H1 (cell line): Measurements from ENCODE around the gene HPN. TPM values are rescaled to one million over a fixed set of nuclear protein-coding genes. Genes with fewer than 3 reads are reported as not detected.

Source experiments
- CTCF ChIA-PET: fragments of 300-600 bp; sonication (Branson Sonifier 250); formaldehyde crosslinking; loops from one replicate; lab custom pipeline; 2021; ENCODE audit not compliant: partially characterized antibody; lab: Charles Lee
- POLR2A ChIA-PET: fragments of 300-600 bp; sonication (Branson Sonifier 250); formaldehyde crosslinking; loops from one replicate; lab custom pipeline; 2021; ENCODE audit warnings: inconsistent platforms; ENCODE audit not compliant: partially characterized antibody; lab: Charles Lee
- DNase-seq, 2 experiments: peaks; one replicate each; pipeline versions ENCODE4 v3.0.0 to v3.0.0-alpha.2; 2010 to 2022; ENCODE audit warnings: low spot score in 2 of 2, low read depth in 1 of 2, mixed read lengths in 1 of 2
- FAIRE-seq: peaks from 2 replicates; lab custom pipeline; 2011; peaks lifted over from hg19 to GRCh38; lab: Jason Lieb, UNC
- H2AFZ ChIP-seq: 2 replicates; pipeline ENCODE4 v1.8.1; 2012; ENCODE audit warnings: low read length, inconsistent platforms
- H2AK5ac ChIP-seq: 2 replicates; pipeline ENCODE4 v1.6.1; 2013; ENCODE audit warnings: low read depth, low read length
- H2BK120ac ChIP-seq: replicated peaks from 2 replicates; pipeline ENCODE3; 2013; ENCODE audit warnings: low read depth, low read length, inconsistent platforms
- H2BK12ac ChIP-seq: 2 replicates; pipeline ENCODE4 v1.6.1; 2013; ENCODE audit warnings: low read depth, low read length
- H2BK15ac ChIP-seq: 2 replicates; pipeline ENCODE4 v1.6.1; 2013; ENCODE audit warnings: low read length
- H2BK20ac ChIP-seq: 2 replicates; pipeline ENCODE4 v1.6.1; 2013; ENCODE audit warnings: low read length
- H2BK5ac ChIP-seq: 2 replicates; pipeline ENCODE4 v1.6.1; 2013; ENCODE audit warnings: low read depth, low read length
- H3K14ac ChIP-seq: 2 replicates; pipeline ENCODE4 v1.6.1; 2013; ENCODE audit warnings: inconsistent platforms; ENCODE audit not compliant: insufficient read length
- H3K18ac ChIP-seq: 2 replicates; pipeline ENCODE4 v1.6.1; 2013; ENCODE audit warnings: low read length; ENCODE audit errors: extremely low read depth
- H3K23ac ChIP-seq: 2 replicates; pipeline ENCODE4 v1.6.1; 2013; ENCODE audit warnings: inconsistent platforms; ENCODE audit not compliant: insufficient read length
- H3K23me2 ChIP-seq: 2 replicates; pipeline ENCODE4 v1.6.1; 2013; ENCODE audit warnings: low read depth, low read length
- H3K27ac ChIP-seq: 2 replicates; pipeline ENCODE4 v1.6.1; 2011; ENCODE audit warnings: low read depth, low read length, inconsistent platforms
- H3K27me3 ChIP-seq, 4 experiments: replicated peaks in 1 of 4; 1 replicate in 1 of 4; 2 replicates in 3 of 4; pipeline versions ENCODE4 v1.6.1 to v1.8.1; 2011 to 2013; ENCODE audit warnings: low read length in 3 of 4, mild to moderate bottlenecking in 3 of 4, inconsistent platforms in 2 of 4, mixed read lengths in 2 of 4, moderate library complexity in 1 of 4; ENCODE audit not compliant: control insufficient read depth in 3 of 4, insufficient read depth in 3 of 4; ENCODE audit errors: extremely low read depth in 1 of 4
- H3K36me3 ChIP-seq, 4 experiments: 2 replicates each; pipeline versions ENCODE4 v1.6.1 to v1.8.1; 2011 to 2013; ENCODE audit warnings: mild to moderate bottlenecking in 4 of 4, low read length in 3 of 4, moderate library complexity in 2 of 4, control low read depth in 1 of 4, inconsistent platforms in 1 of 4; ENCODE audit not compliant: insufficient read depth in 4 of 4, control insufficient read depth in 2 of 4
- H3K4ac ChIP-seq: replicated peaks from 2 replicates; pipeline ENCODE3; 2013; ENCODE audit warnings: low read length, low read depth, mixed read lengths, inconsistent platforms; ENCODE audit not compliant: insufficient read length
- H3K4me1 ChIP-seq, 4 experiments: replicated peaks in 1 of 4; 1 replicate in 1 of 4; 2 replicates in 3 of 4; pipeline versions ENCODE4 v1.6.1 to v1.8.1; 2011 to 2013; ENCODE audit warnings: low read length in 3 of 4, inconsistent platforms in 2 of 4, mixed read lengths in 1 of 4; ENCODE audit not compliant: insufficient read depth in 4 of 4, control insufficient read depth in 3 of 4
- H3K4me2 ChIP-seq, 2 experiments: 2 replicates each; pipeline versions ENCODE4 v1.6.1 to v1.8.1; 2011 to 2013; ENCODE audit warnings: low read depth in 2 of 2, low read length in 2 of 2, control low read depth in 1 of 2, inconsistent platforms in 1 of 2, mild to moderate bottlenecking in 1 of 2; ENCODE audit not compliant: insufficient read depth in 1 of 2
- H3K4me3 ChIP-seq, 4 experiments: fragments of 200-600, 300-600 bp in 1 of 4; sonication (generic), shearing (Covaris generic), sonication (Bioruptor Twin) in 1 of 4; 2 replicates each; pipeline versions ENCODE4 v1.5.1 to v1.8.1; 2011 to 2016; ENCODE audit warnings: low read length in 4 of 4, low read depth in 3 of 4, control low read depth in 2 of 4, inconsistent platforms in 2 of 4, mild to moderate bottlenecking in 2 of 4, mixed read lengths in 1 of 4, moderate library complexity in 1 of 4; ENCODE audit not compliant: insufficient read depth in 2 of 4; ENCODE audit errors: extremely low read depth in 1 of 4
- H3K56ac ChIP-seq: replicated peaks from 2 replicates; pipeline ENCODE3; 2013; ENCODE audit warnings: low read depth, mild to moderate bottlenecking, mixed read lengths, low read length, inconsistent platforms; ENCODE audit not compliant: insufficient read length
- H3K79me1 ChIP-seq: 2 replicates; pipeline ENCODE4 v1.6.1; 2013; ENCODE audit warnings: low read depth, low read length, control low read depth
- H3K79me2 ChIP-seq, 2 experiments: 2 replicates each; pipeline versions ENCODE4 v1.6.1 to v1.8.1; 2012 to 2013; ENCODE audit warnings: low read length in 2 of 2, mild to moderate bottlenecking in 2 of 2, inconsistent platforms in 1 of 2; ENCODE audit not compliant: insufficient read depth in 2 of 2, control insufficient read depth in 1 of 2
- H3K9ac ChIP-seq, 4 experiments: replicated peaks in 1 of 4; 1 replicate in 1 of 4; 2 replicates in 3 of 4; pipeline versions ENCODE4 v1.6.1 to v1.8.1; 2011 to 2013; ENCODE audit warnings: low read depth in 3 of 4, low read length in 3 of 4, control low read depth in 2 of 4, mild to moderate bottlenecking in 2 of 4, moderate library complexity in 2 of 4, inconsistent platforms in 1 of 4; ENCODE audit errors: extremely low read depth in 1 of 4
- H3K9me3 ChIP-seq, 2 experiments: 2 replicates each; pipeline versions ENCODE4 v1.6.1 to v1.8.1; 2012 to 2013; ENCODE audit warnings: mild to moderate bottlenecking in 2 of 2, moderate library complexity in 2 of 2, control low read depth in 1 of 2, inconsistent platforms in 1 of 2, low read depth in 1 of 2, low read length in 1 of 2, mixed read lengths in 1 of 2; ENCODE audit not compliant: insufficient read depth in 2 of 2
- H4K20me1 ChIP-seq, 2 experiments: replicated peaks in 1 of 2; 2 replicates each; pipeline versions ENCODE3 to v1.8.1; 2011 to 2013; ENCODE audit warnings: inconsistent platforms in 2 of 2, low read length in 2 of 2, mild to moderate bottlenecking in 1 of 2; ENCODE audit not compliant: insufficient read depth in 2 of 2, control insufficient read depth in 1 of 2
- H4K5ac ChIP-seq: 2 replicates; pipeline ENCODE4 v1.6.1; 2013; ENCODE audit warnings: low read length, low read depth, mixed read lengths, inconsistent platforms; ENCODE audit not compliant: insufficient read length
- H4K8ac ChIP-seq: 2 replicates; pipeline ENCODE4 v1.8.0; 2013; ENCODE audit warnings: mild to moderate bottlenecking, moderate library complexity, low read length, inconsistent platforms; ENCODE audit not compliant: insufficient read depth; ENCODE audit errors: extremely low read depth
- H4K91ac ChIP-seq: replicated peaks from 2 replicates; pipeline ENCODE3; 2013; ENCODE audit warnings: low read length, mixed read lengths, inconsistent platforms; ENCODE audit not compliant: insufficient read length
- CTCF ChIP-seq, 3 experiments: IDR thresholded peaks; 1 replicate in 2 of 3; 2 replicates in 1 of 3; pipeline versions ENCODE4 v1.5.1 to v1.6.1; 2011; ENCODE audit warnings: low read length in 3 of 3, mild to moderate bottlenecking in 3 of 3, inconsistent platforms in 2 of 3, low read depth in 1 of 3, moderate library complexity in 1 of 3; ENCODE audit not compliant: insufficient read depth in 1 of 3; ENCODE audit errors: control extremely low read depth in 1 of 3
- KDM1A ChIP-seq: fragments of 200-600, 300-600 bp; sonication (generic); IDR thresholded peaks from 2 replicates; pipeline ENCODE4 v1.7.1; 2016; ENCODE audit warnings: mild to moderate bottlenecking, low read length, borderline replicate concordance
- KDM5A ChIP-seq: fragments of 200-600 bp; IDR thresholded peaks from 2 replicates; pipeline ENCODE4 v1.7.1; 2012; ENCODE audit warnings: mild to moderate bottlenecking, low read length, inconsistent platforms, mixed read lengths
- WGBS, 2 experiments: shearing (Covaris generic) in 1 of 2; methylation state at CpG; one replicate each; pipeline versions ENCODE4 v1.1.6 to v1.1.7; 2013 to 2015; ENCODE audit warnings: low lambda C conversion rate in 2 of 2, mixed read lengths in 2 of 2, inconsistent platforms in 1 of 2, low coverage in 1 of 2, missing lambda C conversion rate in 1 of 2; ENCODE audit not compliant: insufficient replicate concordance in 2 of 2, insufficient coverage in 1 of 2, insufficient read length in 1 of 2; ENCODE audit errors: extremely low coverage in 1 of 2, missing lambda C conversion rate in 1 of 2; 5-methylcytosine and 5-hydroxymethylcytosine counted together
- polyA plus RNA-seq, 7 experiments: library from polyadenylated mRNA; depleted of rRNA in 3 of 7; stranded (reverse) in 5 of 7; unstranded in 2 of 7; fragments of >200 nt in 5 of 7; fragments of 200-250 nt in 2 of 7; gene quantifications; 1 replicate in 5 of 7; 2 replicates in 1 of 7; 4 replicates in 1 of 7; pipeline versions ENCODE4 v1.2.1 to v1.2.3, GENCODE V29; 2011 to 2013; ENCODE audit warnings: missing spikeins in 2 of 7, mixed read lengths in 2 of 7
- total RNA-seq: library from RNA; stranded (reverse); fragmentation: NEBNext Ultra II Directional; extraction: Animal tissue kit (Norgen Biotek cat#: 25700); gene quantifications from 2 replicates; pipeline ENCODE4 v1.2.1, GENCODE V29; 2021

Gene HPN
- total and polyA plus RNA-seq, 2 of the 8 experiments (the other 6 are each of a cell fraction or from before 2014, with no cell fraction given): 14.7 to 33.7 TPM

- no peak overlapping the region for H3K4ac ChIP-seq
- WGBS, 2 experiments: 56% methylated on average over 2 of the region's 2 CpGs; no CpG with 5 or more reads in 1 of the 2 experiments
- CTCF ChIA-PET: interaction anchor here (1.0 to 1.7 kb wide), 5 partner anchors 17 to 268 kb away, joined by 3 to 5 read pairs (median 3); partner anchors contain the start of gene LGI4
Measured at GRCh38 chr19:35106898-35107541, 65.5 kb downstream of the HPN start.

More at GRCh38 chr19:35106898-35107541, 65.5 kb downstream of the HPN start:
- Histone ChIP-seq H2BK120ac (no peak overlapping the region), H3K27ac (no peak overlapping the region), H4K8ac (no peak overlapping the region), H4K91ac (no peak overlapping the region), H3K36me3 (no peaks in the 10 kb centered on the region), H3K56ac (no peak overlapping the region), H2BK12ac (no peak overlapping the region), H2BK15ac (no peak overlapping the region), H3K23ac (no peak overlapping the region), H3K79me1 (no peaks in the 10 kb centered on the region), H4K20me1 (peaks cover 0 to 7% of the 10 kb centered on the region in 2 experiments), H2BK5ac (no peak overlapping the region), H3K4me2 (no peak overlapping the region), H3K18ac (no peak overlapping the region), H3K23me2 (peaks cover 7% of the 10 kb centered on the region; the same call in 1 of the 2 replicates), H3K79me2 (no peaks in the 10 kb centered on the region), H2AK5ac (no peak overlapping the region), H2BK20ac (no peak overlapping the region), H4K5ac (no peak overlapping the region), H3K9me3 (no peaks in the 10 kb centered on the region), H3K27me3 (no peaks in the 10 kb centered on the region; a peak in 1 of 7 replicates), H3K14ac (no peak overlapping the region), H2AFZ (no peak overlapping the region), H3K9ac (no peak overlapping the region), H3K4me3 (no peak overlapping the region), H3K4me1 (peaks cover 0 to 4% (median 1%) of the 10 kb centered on the region in 4 experiments; a peak in 2 of 7 replicates)
- no peak for DNase-seq
- POLR2A ChIA-PET: interaction anchor here (1.7 kb wide), 1 partner anchor 9 kb away, joined by 4 read pairs; no protein-coding TSS in a partner anchor
- no peak for FAIRE-seq
- TF ChIP-seq KDM5A (no peak), CTCF (IDR thresholded peaks at IDR 0.05; ENCODE audit: control extremely low read depth in 1 of 3, insufficient read depth in 1 of 3, low read depth in 1 of 3, low read length in 3 of 3) (no peak), KDM1A (0 out of 2 replicates have a peak, but pooled peaks have one; percentile 18)
- TF ChIP-seq, all 59 proteins: peak for 1
